Measurements from ENCODE around the gene TMPRSS13. TPM values are rescaled to one million over a fixed set of nuclear protein-coding genes. Genes with fewer than 3 reads are reported as not detected.

Gene TMPRSS13
- total RNA-seq, 3 donors from 2014 or later (not counting 1 experiment from before 2014, with no cell fraction given): 1.6 to 1.8 (median 1.8) TPM

GRCh38 chr11:117892651-117893050 lies 36.6 kb downstream of the TMPRSS13 start:
- no peak overlapping the region for H3K27ac Mint-ChIP-seq

GRCh38 chr11:117891362-117891761 lies 37.8 kb downstream of the TMPRSS13 start:
- no peak overlapping the region for H3K27ac Mint-ChIP-seq
- no peak overlapping the region for H3K4me3 ChIP-seq (ENCODE audit: low read length)
- no peak overlapping the region for H3K27ac ChIP-seq (ENCODE audit: low read length)
- no peaks in the 10 kb centered on the region for H3K36me3 ChIP-seq (ENCODE audit: control insufficient read depth, insufficient read depth, low read length)
- no peaks in the 10 kb centered on the region for H3K4me1 ChIP-seq (ENCODE audit: control insufficient read depth, insufficient read depth, low read length)
- no peak overlapping the region for H3K4me3 Mint-ChIP-seq
- H3K9me3 ChIP-seq (ENCODE audit: control insufficient read depth, insufficient read depth, low read length): no peaks in the 10 kb centered on the region
- no peak for TF ChIP-seq CTCF (IDR thresholded peaks at IDR 0.05)
- H3K36me3 Mint-ChIP-seq: peaks cover 7% of the 10 kb centered on the region
- DNase-seq (no peak), ATAC-seq (no peak)
- 97% methylated on average over 2 of the region's 2 CpGs for WGBS (ENCODE audit: insufficient coverage)
- intact Hi-C loops (cut with micrococcal nuclease): no loop called here
- H3K4me1 Mint-ChIP-seq: no peaks in the 10 kb centered on the region
- no peaks in the 10 kb centered on the region for H3K9me3 Mint-ChIP-seq
- H3K27me3 Mint-ChIP-seq (ENCODE audit: low read depth in 2 of 2): peaks cover 13 to 36% of the 10 kb centered on the region in 2 donors
- no peaks in the 10 kb centered on the region for H3K27me3 ChIP-seq (ENCODE audit: control insufficient read depth, insufficient read depth, low read length)

More at GRCh38 chr11:117892651-117893050, 36.6 kb downstream of the TMPRSS13 start:
- no peaks in the 10 kb centered on the region for H3K27me3 ChIP-seq (ENCODE audit: control insufficient read depth, insufficient read depth, low read length)
- Mint-ChIP-seq H3K4me1 (no peaks in the 10 kb centered on the region), H3K36me3 (peaks cover 7% of the 10 kb centered on the region), H3K9me3 (no peaks in the 10 kb centered on the region), H3K4me3 (no peak overlapping the region), H3K27me3 (ENCODE audit: low read depth in 2 of 2) (peaks cover 16 to 44% of the 10 kb centered on the region in 2 donors)
- no peaks in the 10 kb centered on the region for H3K36me3 ChIP-seq (ENCODE audit: control insufficient read depth, insufficient read depth, low read length)
- intact Hi-C loops (cut with micrococcal nuclease): no loop called here
- 91% methylated on average over 3 of the region's 3 CpGs for WGBS (ENCODE audit: insufficient coverage)
- DNase-seq (no peak), ATAC-seq (no peak)
- H3K9me3 ChIP-seq (ENCODE audit: control insufficient read depth, insufficient read depth, low read length): no peaks in the 10 kb centered on the region
- no peak overlapping the region for H3K4me3 ChIP-seq (ENCODE audit: low read length)
- no peak for TF ChIP-seq CTCF (IDR thresholded peaks at IDR 0.05)
- no peaks in the 10 kb centered on the region for H3K4me1 ChIP-seq (ENCODE audit: control insufficient read depth, insufficient read depth, low read length)
- no peak overlapping the region for H3K27ac ChIP-seq (ENCODE audit: low read length)

GRCh38 chr11:117888139-117888566 lies 41.0 kb downstream of the TMPRSS13 start:
- H3K27ac Mint-ChIP-seq: no peak overlapping the region

More at GRCh38 chr11:117888139-117888566, 41.0 kb downstream of the TMPRSS13 start:
- no peaks in the 10 kb centered on the region for H3K9me3 ChIP-seq (ENCODE audit: control insufficient read depth, insufficient read depth, low read length)
- no peaks in the 10 kb centered on the region for H3K4me1 Mint-ChIP-seq
- no peak for ATAC-seq
- WGBS (ENCODE audit: insufficient coverage): 93% methylated on average over 8 of the region's 8 CpGs
- H3K36me3 ChIP-seq (ENCODE audit: control insufficient read depth, insufficient read depth, low read length): no peaks in the 10 kb centered on the region
- no peak overlapping the region for H3K4me3 ChIP-seq (ENCODE audit: low read length)
- no peak overlapping the region for H3K27ac ChIP-seq (ENCODE audit: low read length)
- H3K4me3 Mint-ChIP-seq: no peak overlapping the region
- H3K36me3 Mint-ChIP-seq: peaks cover 3% of the 10 kb centered on the region
- no peak for TF ChIP-seq CTCF (IDR thresholded peaks at IDR 0.05)
- intact Hi-C loops (cut with micrococcal nuclease): no loop called here
- no peaks in the 10 kb centered on the region for H3K9me3 Mint-ChIP-seq
- H3K27me3 Mint-ChIP-seq (ENCODE audit: low read depth in 2 of 2): peaks cover 13 to 14% of the 10 kb centered on the region in 2 donors
- DNase-seq: no peak
- H3K4me1 ChIP-seq (ENCODE audit: control insufficient read depth, insufficient read depth, low read length): no peaks in the 10 kb centered on the region
- no peaks in the 10 kb centered on the region for H3K27me3 ChIP-seq (ENCODE audit: control insufficient read depth, insufficient read depth, low read length)

Measured in natural killer cell (primary cell).